Activated CD8-positive, alpha-beta memory T cell treated with anti-CD3 and anti-CD28 coated beads for 48 hours (primary cell): ENCODE measurements around the gene DTNBP1.

Experiments used
- DNase-seq, 3 experiments: peaks; one replicate each; pipeline ENCODE4 v3.0.0-alpha.2; 2020; ENCODE audit warnings: low read depth in 2 of 3, low spot score in 2 of 3

Gene DTNBP1

GRCh38 chr6:15662326-15663129, at the start of gene DTNBP1:
DTNBP1 (minus strand) TSS chr6:15663028; CDS start chr6:15662869, 159 bp downstream.
- DNase-seq, result peak; percentile 53 to 73 (median 64)

GRCh38 chr6:15709651-15710269, 46.9 kb upstream of the DTNBP1 start:
- DNase-seq, result no peak

- no peak for DNase-seq
These were observed 45.4 kb upstream of the DTNBP1 start for GRCh38 chr6:15708231-15708630.

- DNase-seq, result no peak
These were observed 43.2 kb upstream of the DTNBP1 start for GRCh38 chr6:15705981-15706380.

- no peak for DNase-seq
These were observed 35.6 kb upstream of the DTNBP1 start for GRCh38 chr6:15698471-15698870.

GRCh38 chr6:15697895-15698294, 35.1 kb upstream of the DTNBP1 start:
- DNase-seq, result no peak

- peak; percentile 17 to 53 (median 45) for DNase-seq
These were observed 28.5 kb upstream of the DTNBP1 start for GRCh38 chr6:15691250-15691869.

GRCh38 chr6:15690510-15690909, 27.7 kb upstream of the DTNBP1 start:
- DNase-seq, result no peak

- no peak for DNase-seq
These were observed 27.0 kb upstream of the DTNBP1 start for GRCh38 chr6:15689586-15690482.

GRCh38 chr6:15685619-15686018, 22.8 kb upstream of the DTNBP1 start:
- no peak for DNase-seq

- no peak for DNase-seq
These were observed 20.4 kb upstream of the DTNBP1 start for GRCh38 chr6:15682965-15683822.

- DNase-seq, result no peak
These were observed 19.1 kb upstream of the DTNBP1 start for GRCh38 chr6:15681946-15682345.

GRCh38 chr6:15678514-15678913, 15.7 kb upstream of the DTNBP1 start:
- no peak for DNase-seq

GRCh38 chr6:15677822-15678221, 15.0 kb upstream of the DTNBP1 start:
- DNase-seq, result no peak

- no peak for DNase-seq
These were observed 12.8 kb upstream of the DTNBP1 start for GRCh38 chr6:15675536-15676220.

- no peak for DNase-seq
These were observed 12.0 kb upstream of the DTNBP1 start for GRCh38 chr6:15674690-15675386.

- no peak for DNase-seq
These were observed 10.8 kb upstream of the DTNBP1 start for GRCh38 chr6:15673666-15674065.

GRCh38 chr6:15672818-15673217, 10.0 kb upstream of the DTNBP1 start:
- no peak for DNase-seq

- no peak for DNase-seq
These were observed 9.5 kb upstream of the DTNBP1 start for GRCh38 chr6:15672291-15672690.
